ENCODE results near the gene DIDO1.

Gene DIDO1

GRCh38 chr20:62846166-62846890, 80.0 kb downstream of the DIDO1 start:
- DNase-seq = no peak

GRCh38 chr20:62845416-62846160, 80.7 kb downstream of the DIDO1 start:
- DNase-seq = no peak

- no peak for DNase-seq
Observed at GRCh38 chr20:62844182-62844581, 82.1 kb downstream of the DIDO1 start.

GRCh38 chr20:62843656-62844055, 82.6 kb downstream of the DIDO1 start:
- DNase-seq = no peak

GRCh38 chr20:62841705-62842212, 84.5 kb downstream of the DIDO1 start:
- no peak for DNase-seq

GRCh38 chr20:62840244-62841197, 85.8 kb downstream of the DIDO1 start:
- DNase-seq = no peak

- DNase-seq = no peak
Observed at GRCh38 chr20:62839816-62840215, 86.5 kb downstream of the DIDO1 start.

- no peak for DNase-seq
Observed at GRCh38 chr20:62839261-62839660, 87.0 kb downstream of the DIDO1 start.

- no peak for DNase-seq
Observed at GRCh38 chr20:62838128-62838891, 88.0 kb downstream of the DIDO1 start.

GRCh38 chr20:62837790-62838127, 88.5 kb downstream of the DIDO1 start:
- no peak for DNase-seq

- no peak for DNase-seq
Observed at GRCh38 chr20:62836967-62837490, 89.3 kb downstream of the DIDO1 start.

- no peak for DNase-seq
Observed at GRCh38 chr20:62835931-62836861, 90.1 kb downstream of the DIDO1 start.

- no peak for DNase-seq
Observed at GRCh38 chr20:62834967-62835730, 91.2 kb downstream of the DIDO1 start.

GRCh38 chr20:62832951-62833391, 93.3 kb downstream of the DIDO1 start:
- DNase-seq = no peak

GRCh38 chr20:62832212-62832922, 93.9 kb downstream of the DIDO1 start:
- DNase-seq = peak; percentile 30

- no peak for DNase-seq
Observed at GRCh38 chr20:62831854-62832211, 94.5 kb downstream of the DIDO1 start.

GRCh38 chr20:62831361-62831788, 94.9 kb downstream of the DIDO1 start:
- no peak for DNase-seq

GRCh38 chr20:62830821-62831220, 95.5 kb downstream of the DIDO1 start:
- DNase-seq = no peak

- DNase-seq = no peak
Observed at GRCh38 chr20:62830251-62830650, 96.1 kb downstream of the DIDO1 start.
